Stimulated activated CD4-positive, alpha-beta T cell treated with anti-CD3 and anti-CD28 coated beads, Interleukin-1b, Interleukin-23, amount 100 ng/mL, for 48 hours (primary cell): Measurements from ENCODE around the gene CHMP3.
"Not testable (repeated sequence)": the region's sequence is repeated elsewhere in the genome, so short reads cannot be mapped to it uniquely, and the experiment has no call there.

Experiments used
- DNase-seq: peaks from one replicate; pipeline ENCODE4 v3.0.0-alpha.2; 2020

CHMP3 gene

DNA sequence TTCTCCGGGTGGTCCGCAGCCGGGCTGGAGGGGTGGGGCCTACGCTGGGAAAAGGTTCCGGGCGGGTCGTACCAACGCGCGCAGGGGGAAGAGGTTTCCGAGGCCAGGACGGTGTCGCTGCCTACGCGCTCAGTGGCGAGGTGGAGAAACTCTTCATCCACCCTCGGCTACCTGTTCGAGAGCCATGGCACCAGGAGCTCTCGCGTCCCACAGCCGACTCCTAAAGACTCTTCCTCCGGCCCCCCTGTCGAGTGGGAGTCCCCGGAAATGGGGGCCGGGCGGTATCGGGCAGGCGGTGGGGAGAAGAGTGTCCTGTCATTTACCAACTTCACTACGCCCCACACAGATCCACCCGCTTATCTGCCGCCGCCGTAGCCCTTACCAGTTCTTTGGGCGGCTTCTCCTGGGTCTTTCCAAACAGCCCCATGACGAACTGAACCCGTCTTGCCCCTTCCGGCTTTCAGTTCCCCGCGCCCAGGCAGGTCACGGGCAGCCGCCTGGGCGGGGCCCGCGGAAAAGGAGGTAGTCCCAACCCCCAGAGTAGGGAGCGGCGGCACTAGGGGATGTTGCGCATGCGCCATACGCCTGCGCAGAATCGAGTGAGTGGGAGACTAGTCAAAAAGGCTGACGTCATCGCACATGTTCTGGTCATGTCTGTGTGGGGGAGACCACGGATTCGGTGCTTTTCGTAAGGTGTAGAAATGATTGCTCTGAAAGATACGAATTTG is at the start of gene CHMP3:
Gene CHMP3, minus strand, starts transcription at position 522 of the 728 bp plus-strand sequence. Its CDS starts 95 bp downstream, at position 427.
- DNase-seq: peak; percentile 98

DNA sequence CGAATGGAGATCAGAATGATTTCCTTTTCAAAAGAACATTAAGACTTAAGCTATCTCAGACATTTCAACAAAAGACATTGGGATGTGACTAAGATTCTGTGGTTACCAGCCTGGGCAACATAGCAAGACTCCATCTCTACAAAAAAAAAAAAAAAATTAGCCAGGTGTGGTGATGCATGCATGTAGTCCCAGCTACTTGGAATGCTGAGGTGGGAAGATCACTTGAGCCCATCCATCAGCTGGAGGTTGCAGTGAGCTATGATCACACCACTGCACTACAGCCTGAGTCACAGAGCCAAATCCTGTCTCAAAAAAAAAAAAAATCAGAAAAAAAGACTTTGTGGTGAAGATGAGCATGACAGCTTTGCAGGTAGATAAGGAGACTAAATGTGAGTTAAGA is 47.6 kb upstream of the CHMP3 start:
- no peak for DNase-seq

DNA sequence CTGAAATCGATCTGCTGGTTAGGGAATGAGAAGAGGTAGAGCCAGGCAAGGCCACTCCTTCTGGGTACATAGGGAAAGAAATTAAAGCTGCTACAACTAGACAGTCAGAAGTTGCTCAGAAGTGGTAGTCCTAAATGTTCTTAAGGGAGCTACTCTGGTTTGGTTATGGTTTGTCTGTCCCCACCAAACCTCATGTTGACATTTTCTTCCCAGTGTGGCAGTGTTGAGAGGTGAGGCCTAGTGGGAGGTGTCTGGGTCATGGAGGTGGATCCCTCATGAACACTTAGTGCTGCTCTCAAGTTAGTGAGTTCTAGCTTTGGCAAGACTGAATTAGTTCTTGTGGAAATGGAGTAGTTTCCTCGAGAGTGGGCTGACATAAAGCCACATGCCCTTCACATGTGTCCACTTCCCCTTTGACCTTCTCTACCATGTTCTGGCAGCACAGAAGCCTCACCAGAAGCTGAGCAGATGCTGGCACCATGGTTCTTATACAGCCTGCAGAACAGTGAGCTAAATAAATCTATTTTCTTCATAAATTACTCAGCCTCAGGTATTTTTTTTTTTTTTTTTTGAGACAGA is 45.7 kb upstream of the CHMP3 start:
- no peak for DNase-seq

DNA sequence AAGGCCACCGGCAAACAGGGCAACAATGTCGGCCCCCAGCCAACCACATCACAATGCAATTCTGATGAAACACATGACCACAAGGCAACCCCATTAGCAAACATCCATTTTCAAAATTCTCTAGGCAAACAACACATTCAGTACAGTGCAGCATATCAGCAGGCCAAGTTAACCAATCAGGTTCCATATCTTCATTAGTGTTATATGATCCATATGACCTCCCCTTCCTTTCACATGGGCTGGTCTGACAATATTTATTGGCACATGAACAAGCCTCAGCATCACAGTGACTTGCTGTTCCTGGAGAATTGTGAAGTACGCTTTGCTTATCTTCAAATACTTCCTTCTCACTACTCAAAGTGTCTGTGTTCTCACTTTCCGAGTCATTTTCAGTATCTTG is 40.7 kb upstream of the CHMP3 start:
- DNase-seq: no peak

DNA sequence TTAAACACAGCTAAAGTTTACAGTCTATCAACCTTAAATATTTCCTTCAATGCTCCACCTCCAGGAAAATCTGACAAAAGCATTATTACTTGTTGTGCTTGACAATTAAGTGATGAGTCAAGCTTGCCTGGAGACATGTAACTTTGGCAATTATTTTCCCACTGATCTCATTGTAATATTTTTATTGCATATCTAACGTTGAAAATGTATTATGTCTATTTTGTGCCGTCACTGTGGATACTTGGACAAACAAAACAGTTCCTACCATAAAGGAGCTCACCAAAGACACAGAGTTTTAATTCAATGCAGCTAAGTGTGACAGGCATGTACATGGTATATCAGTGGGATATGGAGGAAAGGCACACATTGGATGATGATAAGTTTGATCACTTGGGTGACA is 35.7 kb upstream of the CHMP3 start:
- DNase-seq: no peak

DNA sequence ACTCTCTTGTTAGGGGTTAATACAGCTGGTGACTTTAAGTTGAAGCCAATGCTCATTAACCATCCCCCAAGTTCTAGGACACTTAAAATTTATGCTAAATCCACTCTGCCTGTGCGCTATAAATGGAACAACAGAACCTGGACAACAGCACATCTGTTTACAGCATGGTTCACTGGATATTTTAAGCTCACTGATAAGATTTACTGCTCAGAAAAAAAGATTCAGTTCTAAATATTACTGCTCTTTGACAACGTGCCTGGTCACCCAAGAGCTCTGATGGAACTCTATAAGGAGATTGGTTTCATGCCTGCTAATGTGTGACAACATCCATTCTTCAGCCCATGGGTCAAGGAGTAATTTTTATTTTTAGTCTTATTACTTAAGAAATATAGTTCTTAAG is 32.9 kb upstream of the CHMP3 start:
- no peak for DNase-seq

DNA sequence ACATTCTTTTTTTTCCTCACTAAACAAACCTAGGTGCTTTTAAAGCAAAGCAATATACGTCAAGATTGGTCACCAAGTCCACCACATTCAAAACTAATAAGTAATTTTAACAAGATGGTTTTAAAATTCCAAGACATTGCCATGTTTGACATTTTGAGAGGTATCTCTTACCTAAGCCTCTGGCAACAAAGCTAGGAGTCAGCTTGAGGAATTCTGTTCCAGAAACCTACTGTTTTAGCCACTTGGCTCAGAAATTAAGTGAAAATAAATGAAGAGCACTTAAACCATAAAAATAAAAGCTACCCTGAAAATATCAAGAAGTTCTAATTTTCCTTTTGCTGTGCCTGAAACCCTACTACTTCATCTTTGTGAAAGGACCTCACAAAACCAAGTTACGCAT is 30.0 kb upstream of the CHMP3 start:
- DNase-seq: no peak

DNA sequence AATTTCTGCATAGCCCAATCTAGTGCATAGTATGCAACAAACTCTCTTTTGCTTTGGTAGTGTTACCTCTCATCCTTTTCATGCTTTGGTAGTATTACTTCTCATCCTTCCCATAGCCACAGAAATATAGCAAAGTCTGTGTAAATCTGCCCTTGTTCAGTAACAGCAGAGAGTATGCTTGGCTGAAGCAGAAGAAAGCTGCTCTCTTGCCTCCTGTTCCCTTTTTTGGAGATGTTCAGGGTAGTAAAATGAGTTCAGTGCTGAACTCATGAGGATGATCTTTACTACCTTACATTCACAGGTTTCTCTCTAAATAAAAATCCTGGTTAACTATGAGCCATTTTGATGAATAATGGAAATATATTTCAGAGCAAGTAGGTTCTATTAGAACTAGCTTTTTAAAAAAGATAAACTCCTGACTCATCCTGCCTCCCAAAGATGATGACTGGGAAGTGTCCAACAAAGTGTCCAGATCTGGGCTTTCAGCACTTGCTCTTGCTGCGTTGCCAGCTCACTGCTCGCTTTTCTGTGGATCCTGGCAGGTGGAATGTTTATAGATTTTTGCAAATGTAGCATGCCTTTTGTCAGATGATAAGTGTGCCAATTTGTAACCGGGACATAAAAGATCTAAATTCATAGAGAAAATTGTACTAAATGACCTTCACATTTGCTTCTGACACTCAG is 29.4 kb upstream of the CHMP3 start:
- no peak for DNase-seq

DNA sequence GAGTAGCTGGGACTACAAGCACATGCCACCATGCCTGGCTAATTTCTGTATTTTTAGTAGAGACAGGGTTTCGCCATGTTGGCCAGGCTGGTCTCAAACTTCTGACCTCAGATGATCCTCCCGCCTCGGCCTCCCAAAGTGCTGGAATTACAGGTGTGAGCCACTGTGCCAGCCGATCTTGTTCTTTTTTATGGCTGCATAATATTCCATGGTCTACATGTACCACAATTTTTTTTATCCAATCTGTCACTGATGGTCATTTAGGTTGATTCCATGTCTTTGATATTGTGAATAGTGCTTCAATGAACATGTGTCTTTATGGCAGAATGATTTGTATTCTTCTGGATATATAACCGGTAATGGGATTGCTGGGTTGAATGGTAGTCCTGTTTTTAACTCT is 26.5 kb upstream of the CHMP3 start:
- DNase-seq: not testable (repeated sequence)

DNA sequence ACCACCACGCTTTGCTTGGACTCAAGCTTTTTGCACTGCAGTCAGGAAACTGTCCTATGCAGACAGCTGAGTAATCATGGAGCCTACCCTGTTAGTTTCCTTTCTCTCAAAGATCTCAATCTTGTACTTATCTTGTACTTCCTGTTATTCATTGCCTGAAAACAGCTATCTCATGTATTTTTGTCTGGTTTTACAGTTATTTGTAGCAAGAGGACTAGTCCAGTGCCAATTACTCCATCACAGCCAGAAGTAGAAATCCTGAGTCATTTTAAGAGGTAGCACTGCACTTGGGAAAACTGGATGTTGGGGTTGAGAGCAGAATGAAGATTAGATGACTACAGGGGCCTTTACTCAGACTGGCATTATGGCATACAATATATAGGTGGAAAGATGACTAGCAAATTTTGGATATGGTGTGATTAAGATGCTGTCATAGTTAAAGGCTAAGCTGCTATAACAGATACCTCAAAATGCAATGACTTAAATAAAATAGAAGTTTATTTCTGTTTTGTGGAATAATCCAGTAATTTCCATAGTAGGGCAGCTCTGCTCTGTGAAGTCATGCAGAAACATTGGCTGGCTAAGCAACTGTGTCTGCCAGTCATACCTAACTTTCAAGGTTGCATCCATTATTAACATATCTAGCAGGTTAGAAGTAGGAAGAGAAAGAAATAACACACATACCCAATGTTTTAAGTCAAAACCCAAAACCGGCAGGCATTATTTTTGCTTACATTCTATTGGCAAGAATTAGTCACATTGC is 21.1 kb upstream of the CHMP3 start:
- DNase-seq: peak; percentile 2

DNA sequence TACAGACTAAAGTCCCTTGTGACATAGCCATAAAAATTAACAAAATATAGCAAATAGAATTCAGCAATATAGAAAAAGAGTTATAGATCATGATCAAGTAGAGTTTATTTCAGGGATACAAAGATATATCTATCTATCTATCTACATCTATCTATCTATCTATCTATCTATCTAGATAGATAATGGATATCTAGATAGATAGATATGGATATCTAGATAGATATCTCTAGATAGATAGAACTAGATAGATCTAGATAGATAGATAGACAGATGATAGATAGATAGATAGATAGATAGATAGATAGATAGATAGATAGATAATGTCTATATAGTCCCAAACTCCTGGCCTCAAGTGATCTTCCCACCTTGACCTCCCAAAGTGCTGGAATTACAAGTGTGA is 17.3 kb upstream of the CHMP3 start:
- DNase-seq: no peak

DNA sequence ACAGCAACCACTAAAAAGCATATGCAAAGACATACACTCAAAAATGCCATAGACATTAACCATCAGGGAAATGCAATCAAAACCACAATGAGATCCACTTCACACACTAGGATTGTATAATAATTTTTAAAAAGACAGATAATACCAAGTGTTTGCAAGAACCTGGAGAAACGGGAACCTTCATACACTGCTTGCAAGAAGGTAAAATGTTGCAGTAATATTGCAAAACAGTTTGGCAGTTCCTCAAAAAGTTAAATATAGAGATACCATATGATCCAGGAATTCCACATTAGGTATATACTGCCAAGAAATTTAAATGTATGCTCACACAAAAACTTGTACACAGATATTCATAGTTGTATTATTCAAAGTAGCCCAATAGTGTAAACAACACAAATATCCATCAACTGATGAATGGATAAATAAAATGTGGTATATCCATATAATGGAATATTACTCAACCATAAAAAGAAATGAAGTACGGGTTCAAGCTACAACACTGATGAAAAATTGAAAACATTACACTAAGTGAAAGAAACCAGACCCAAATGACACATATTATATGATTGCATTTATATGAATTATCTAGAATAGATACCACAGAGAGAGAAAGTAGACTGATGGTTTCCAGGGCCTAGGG is 14.7 kb upstream of the CHMP3 start:
- DNase-seq: no peak

DNA sequence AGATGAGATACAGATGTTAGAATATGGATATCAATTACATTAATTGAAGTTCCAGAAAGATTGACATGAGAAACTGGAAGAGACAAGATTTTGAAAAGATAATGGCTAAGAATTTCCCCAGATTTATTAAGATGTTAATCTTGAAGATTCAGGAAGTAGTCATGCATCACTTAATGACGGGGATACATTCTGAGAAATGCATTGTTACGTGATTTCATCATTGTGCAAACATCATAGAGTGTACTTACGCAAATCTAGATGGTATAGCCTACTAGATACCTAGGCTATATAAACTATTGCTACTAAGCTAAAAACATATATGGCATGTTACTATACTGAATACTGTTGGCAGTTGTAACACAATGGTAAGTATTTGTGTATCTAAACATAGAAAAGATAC is 6.8 kb upstream of the CHMP3 start:
- no peak for DNase-seq

DNA sequence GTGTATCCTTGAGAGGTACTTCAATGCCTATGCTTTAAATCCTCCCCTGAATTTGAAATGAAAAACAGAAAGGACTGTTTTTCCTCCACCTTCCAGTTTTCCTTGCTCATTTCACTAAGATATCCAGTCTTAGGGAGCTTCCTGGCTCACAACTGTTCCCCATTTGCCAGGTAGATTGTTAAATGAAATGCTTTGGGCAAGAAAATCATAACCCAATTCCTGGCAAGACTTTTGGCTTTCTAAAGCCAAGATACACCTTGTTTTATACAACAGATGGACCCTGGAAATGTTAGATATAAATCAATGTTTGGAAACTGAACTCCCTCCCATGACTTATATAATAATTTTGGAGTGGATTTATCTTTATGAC is 3.6 kb upstream of the CHMP3 start:
- no peak for DNase-seq

DNA sequence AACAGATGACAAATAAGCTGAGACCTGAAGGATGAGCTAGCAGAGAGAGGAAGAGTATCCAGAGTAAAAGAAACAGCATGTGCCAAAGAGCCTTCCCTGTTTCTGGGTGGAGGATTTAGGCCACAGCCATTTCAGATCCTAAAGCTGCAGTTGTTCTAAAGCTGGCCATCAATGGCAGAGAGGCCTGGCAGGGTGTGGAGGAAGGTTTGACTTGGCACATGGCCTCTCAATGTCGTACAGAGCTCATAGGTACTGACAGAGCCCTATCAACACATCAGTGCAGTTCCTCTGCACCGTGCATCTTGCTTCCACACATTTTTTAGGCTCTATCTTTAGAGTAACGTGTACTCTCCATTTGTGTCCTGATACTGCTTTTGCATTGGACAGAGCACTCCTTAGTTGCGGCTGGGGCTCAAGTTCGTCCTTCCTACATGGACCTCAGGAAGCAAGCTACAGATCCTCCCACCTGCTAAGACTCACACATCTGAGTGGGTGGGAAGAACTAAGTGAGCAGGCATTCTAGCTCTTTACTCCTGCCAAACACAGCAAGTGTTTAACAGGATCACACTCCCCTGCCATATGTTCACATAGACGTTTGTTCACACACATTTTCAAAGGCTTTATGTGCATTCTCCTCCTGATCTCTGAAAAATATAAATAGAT is 3.0 kb upstream of the CHMP3 start:
- no peak for DNase-seq

DNA sequence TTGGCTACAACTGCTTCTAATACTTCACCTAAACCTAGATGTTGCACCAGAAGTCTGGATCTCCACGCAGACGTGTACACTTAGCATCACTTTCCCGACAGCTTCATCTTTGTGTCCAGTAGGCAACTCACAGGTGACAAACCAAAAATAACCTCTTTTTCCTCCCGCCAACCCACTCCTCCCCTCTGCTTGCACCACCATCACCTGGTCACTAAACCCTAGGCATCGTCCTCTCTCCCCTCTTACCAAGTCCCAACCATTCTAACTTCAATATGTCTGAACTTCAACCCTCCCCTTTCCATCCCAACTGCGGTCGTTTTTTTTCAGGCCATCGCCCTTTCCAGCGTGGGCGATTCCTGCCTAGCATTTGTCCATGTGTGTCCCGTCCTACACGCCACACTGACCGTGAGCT is 413 bp upstream of the CHMP3 start:
- no peak for DNase-seq

DNA sequence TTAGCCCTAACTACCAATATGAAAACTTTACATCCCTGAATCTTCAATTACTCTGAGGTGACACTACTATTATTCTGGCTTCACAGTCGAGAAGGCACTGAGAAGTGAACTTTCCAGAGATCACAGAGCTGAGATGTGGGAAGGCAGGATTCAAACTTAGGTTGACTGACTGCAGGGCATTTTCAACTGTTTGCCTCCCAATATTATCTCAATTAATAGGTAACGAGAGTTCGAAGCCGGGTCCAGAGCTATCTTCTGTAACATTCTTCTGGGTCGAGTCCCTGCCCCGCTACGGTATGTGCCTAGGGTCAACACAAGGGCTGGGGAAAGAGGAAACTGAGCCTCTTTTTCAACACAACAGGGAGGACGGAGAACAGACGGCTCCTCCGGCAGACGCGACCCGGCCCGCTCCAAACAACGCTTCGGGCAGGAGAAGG is 740 bp downstream of the CHMP3 start:
- DNase-seq: no peak

DNA sequence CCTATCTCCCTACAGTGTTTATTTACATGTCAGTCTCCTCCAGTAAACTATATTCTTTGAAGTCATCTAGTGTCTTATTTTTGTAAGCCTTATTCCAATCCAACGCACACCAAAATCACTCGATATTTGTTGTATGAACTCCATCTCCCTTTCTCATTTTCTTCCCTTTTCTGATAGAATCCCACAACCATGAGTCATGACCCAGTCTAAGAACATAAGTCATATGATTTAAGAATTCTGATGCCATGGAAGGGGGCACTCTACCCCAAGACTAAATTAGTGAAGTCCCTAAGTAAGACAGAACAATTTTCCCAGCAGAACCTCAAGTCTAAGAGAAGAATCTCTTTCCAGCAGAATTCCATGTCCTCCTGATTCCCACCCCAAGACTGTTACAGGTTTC is 5.4 kb downstream of the CHMP3 start:
- no peak for DNase-seq

DNA sequence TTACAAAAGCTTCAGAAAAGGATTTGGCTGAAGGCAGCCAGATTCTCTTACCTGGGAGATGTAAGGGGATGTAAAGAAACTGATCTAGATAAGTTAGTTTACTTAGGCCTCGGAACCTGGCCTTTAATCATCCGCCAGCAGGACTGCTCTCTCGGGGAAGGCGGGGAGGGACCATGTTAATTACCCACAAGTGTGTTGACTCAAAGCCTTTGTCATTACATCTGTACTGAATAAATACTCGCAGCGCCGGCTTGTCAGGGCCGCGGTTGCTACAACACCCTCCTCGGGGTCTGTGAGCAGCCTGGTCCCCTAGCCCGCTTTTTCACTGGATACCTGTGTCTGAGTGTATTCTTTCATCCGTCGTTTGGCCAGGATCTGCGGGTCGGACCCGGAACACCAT is 6.7 kb downstream of the CHMP3 start:
- DNase-seq: no peak

DNA sequence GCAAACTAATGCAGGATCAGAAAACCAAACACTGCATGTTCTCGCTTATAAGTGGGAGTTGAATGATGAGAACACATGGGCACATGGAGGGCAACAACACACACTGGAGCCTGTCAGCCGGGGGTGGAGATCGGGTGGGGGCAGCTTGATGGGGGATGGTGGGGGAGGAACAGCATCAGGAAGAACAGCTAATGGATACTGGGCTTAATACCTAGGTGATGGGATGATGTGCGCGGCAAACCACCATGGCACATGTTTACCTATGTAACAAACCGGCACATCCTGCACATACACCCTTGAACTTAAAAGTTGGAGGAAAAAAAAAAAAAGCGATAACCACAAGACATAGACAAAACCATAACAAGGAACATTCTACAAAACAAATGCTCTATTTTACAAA is 10.4 kb downstream of the CHMP3 start:
- DNase-seq: no peak

DNA sequence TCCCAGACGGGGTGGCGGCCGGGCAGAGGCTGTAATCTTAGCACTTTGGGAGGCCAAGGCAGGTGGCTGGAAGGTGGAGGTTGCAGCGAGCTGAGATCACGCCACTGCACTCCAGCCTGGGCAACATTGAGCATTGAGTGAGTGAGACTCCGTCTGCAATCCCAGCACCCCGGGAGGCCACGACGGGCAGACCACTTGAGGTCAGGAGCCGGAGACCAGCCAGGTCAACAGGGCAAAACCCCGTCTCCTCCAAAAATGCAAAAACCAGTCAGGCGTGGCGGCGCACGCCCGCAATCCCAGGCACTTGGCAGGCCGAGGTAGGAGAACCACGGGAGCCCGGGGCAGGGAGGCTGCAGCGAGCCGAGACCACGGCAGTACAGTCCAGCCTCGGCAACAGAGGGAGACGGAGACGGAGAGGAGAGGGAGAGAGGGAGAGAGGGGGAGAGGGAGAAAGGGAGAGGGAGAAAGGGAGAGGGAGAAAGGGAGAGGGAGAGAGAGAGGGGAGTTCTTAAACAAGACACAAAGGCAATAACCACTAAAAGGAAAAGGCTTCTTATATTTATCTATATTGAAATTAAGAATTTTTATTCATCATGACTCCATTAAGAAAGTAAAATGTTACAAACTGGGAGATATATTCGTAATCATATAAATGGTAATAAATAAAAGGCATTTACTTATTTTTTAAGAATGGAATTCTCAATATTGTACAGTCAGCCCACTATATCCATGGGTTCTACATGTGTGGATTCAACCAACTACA is 13.1 kb downstream of the CHMP3 start:
- DNase-seq: not testable (repeated sequence)

DNA sequence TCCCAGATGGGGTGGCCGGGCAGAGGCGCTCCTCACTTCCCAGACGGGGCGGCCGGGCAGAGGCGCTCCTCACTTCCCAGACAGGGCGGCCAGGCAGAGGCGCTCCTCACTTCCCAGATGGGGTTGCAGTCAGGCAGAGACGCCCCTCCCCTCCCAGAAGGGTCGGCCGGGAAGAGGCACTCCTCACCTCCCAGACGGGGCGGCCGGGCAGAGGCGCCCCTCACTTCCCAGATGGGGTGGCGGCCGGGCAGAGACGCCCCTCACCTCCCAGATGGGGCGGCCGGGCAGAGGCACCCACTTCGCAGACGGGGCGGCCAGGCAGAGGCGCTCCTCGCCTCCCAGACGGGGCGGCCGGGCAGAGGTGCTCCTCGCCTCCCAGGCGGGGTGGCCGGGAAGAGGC is 13.8 kb downstream of the CHMP3 start:
- DNase-seq: not testable (repeated sequence)
